ENCODE measurements around the gene CPNE2. TPM values are rescaled to one million over a fixed set of nuclear protein-coding genes. Genes with fewer than 3 reads are reported as not detected.
A peak's percentile ranks its signal among the peaks of the same experiment; 100 is the strongest.

Gene CPNE2
- total RNA-seq, 1 donor: 11.6 TPM

GRCh38 chr16:57140931-57141668 is 48.7 kb downstream of the CPNE2 start:
- Histone ChIP-seq H3K79me2 (ENCODE audit: insufficient read depth, low read length) (no peaks in the 10 kb centered on the region), H3K4me1 (ENCODE audit: insufficient read depth, low read length) (no peaks in the 10 kb centered on the region), H3K27ac (ENCODE audit: low read depth, low read length) (no peak overlapping the region), H3K4me3 (ENCODE audit: insufficient read depth, low read length) (no peak overlapping the region), H3K4me2 (ENCODE audit: insufficient read depth, low read length) (no peak overlapping the region), H3K27me3 (ENCODE audit: insufficient read depth, low read length) (no peaks in the 10 kb centered on the region), H3K36me3 (ENCODE audit: insufficient read depth, low read length) (no peaks in the 10 kb centered on the region), H3K9me3 (ENCODE audit: low read depth, low read length) (no peaks in the 10 kb centered on the region), H4K20me1 (ENCODE audit: insufficient read depth, low read length) (no peaks in the 10 kb centered on the region), H2AFZ (ENCODE audit: low read length) (no peak overlapping the region)
- DNase-seq (ENCODE audit: insufficient read length, low spot score, missing footprints): peak; percentile 70
- TF ChIP-seq, protein P1, sequence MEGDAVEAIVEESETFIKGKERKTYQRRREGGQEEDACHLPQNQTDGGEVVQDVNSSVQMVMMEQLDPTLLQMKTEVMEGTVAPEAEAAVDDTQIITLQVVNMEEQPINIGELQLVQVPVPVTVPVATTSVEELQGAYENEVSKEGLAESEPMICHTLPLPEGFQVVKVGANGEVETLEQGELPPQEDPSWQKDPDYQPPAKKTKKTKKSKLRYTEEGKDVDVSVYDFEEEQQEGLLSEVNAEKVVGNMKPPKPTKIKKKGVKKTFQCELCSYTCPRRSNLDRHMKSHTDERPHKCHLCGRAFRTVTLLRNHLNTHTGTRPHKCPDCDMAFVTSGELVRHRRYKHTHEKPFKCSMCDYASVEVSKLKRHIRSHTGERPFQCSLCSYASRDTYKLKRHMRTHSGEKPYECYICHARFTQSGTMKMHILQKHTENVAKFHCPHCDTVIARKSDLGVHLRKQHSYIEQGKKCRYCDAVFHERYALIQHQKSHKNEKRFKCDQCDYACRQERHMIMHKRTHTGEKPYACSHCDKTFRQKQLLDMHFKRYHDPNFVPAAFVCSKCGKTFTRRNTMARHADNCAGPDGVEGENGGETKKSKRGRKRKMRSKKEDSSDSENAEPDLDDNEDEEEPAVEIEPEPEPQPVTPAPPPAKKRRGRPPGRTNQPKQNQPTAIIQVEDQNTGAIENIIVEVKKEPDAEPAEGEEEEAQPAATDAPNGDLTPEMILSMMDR (IDR thresholded peaks at IDR 0.05; ENCODE audit: extremely low read depth, low read depth, low read length): no peak

DNA sequence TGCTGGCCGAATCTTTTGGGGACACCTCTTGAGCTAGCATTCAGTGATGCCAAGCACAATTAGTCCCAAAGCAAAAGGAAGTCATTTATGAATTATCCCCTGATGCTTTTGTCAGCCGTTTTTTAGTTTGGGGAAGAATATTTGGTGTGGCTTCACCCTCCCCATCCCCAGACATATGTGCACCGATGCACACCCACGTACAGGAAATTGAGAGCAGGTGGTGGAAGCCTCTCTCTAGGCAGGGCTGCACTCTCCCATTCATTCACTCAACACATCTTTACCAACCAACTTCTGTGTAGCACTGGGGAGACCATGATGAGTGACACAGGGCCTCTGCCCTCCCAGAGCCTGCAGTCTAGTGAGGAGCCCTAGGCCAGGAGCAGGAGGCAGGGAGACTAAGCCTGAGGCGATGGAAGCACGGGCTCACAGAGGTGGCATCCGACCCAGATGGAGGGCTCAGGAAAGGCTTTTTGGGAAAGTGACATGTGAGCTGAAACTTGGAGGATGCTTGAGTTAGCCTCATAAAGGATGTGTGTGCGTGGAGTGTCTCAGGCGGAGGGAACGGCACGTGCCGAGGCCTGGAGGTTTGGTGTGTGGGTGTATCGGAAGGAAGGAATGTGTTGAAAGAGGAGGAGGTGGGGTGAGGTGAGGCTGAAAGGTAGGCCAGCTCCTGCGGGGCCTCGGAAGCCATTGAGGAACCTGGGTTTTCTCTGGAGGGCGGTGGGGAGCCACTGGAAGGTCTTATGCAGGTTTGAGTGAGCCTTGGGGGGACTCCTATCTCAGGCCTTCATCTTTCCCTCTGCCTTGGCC is 49.6 kb downstream of the CPNE2 start:
- no peak overlapping the region for H3K4me3 ChIP-seq (ENCODE audit: insufficient read depth, low read length)
- H4K20me1 ChIP-seq (ENCODE audit: insufficient read depth, low read length): no peaks in the 10 kb centered on the region
- no peaks in the 10 kb centered on the region for H3K79me2 ChIP-seq (ENCODE audit: insufficient read depth, low read length)
- H3K9me3 ChIP-seq (ENCODE audit: low read depth, low read length): no peaks in the 10 kb centered on the region
- TF ChIP-seq, protein P1 (IDR thresholded peaks at IDR 0.05; ENCODE audit: extremely low read depth, low read depth, low read length): no peak
- H3K4me1 ChIP-seq (ENCODE audit: insufficient read depth, low read length): no peaks in the 10 kb centered on the region
- H3K27ac ChIP-seq (ENCODE audit: low read depth, low read length): no peak overlapping the region
- H3K4me2 ChIP-seq (ENCODE audit: insufficient read depth, low read length): no peak overlapping the region
- H3K27me3 ChIP-seq (ENCODE audit: insufficient read depth, low read length): no peaks in the 10 kb centered on the region
- peak; percentile 65 for DNase-seq (ENCODE audit: insufficient read length, low spot score, missing footprints)
- H3K36me3 ChIP-seq (ENCODE audit: insufficient read depth, low read length): no peaks in the 10 kb centered on the region
- H2AFZ ChIP-seq (ENCODE audit: low read length): no peak overlapping the region

- TF ChIP-seq, protein P1 (IDR thresholded peaks at IDR 0.05; ENCODE audit: extremely low read depth, low read depth, low read length): no peak
- no peak overlapping the region for H3K4me2 ChIP-seq (ENCODE audit: insufficient read depth, low read length)
- H3K36me3 ChIP-seq (ENCODE audit: insufficient read depth, low read length): no peaks in the 10 kb centered on the region
- H3K79me2 ChIP-seq (ENCODE audit: insufficient read depth, low read length): no peaks in the 10 kb centered on the region
- DNase-seq (ENCODE audit: insufficient read length, low spot score, missing footprints): peak; percentile 81
- H4K20me1 ChIP-seq (ENCODE audit: insufficient read depth, low read length): no peaks in the 10 kb centered on the region
- no peaks in the 10 kb centered on the region for H3K4me1 ChIP-seq (ENCODE audit: insufficient read depth, low read length)
- H3K9me3 ChIP-seq (ENCODE audit: low read depth, low read length): no peaks in the 10 kb centered on the region
- no peak overlapping the region for H2AFZ ChIP-seq (ENCODE audit: low read length)
- no peak overlapping the region for H3K27ac ChIP-seq (ENCODE audit: low read depth, low read length)
- no peak overlapping the region for H3K4me3 ChIP-seq (ENCODE audit: insufficient read depth, low read length)
- H3K27me3 ChIP-seq (ENCODE audit: insufficient read depth, low read length): no peaks in the 10 kb centered on the region
Observed at GRCh38 chr16:57143149-57143921, 51.0 kb downstream of the CPNE2 start.
